Activated CD8-positive, alpha-beta memory T cell treated with anti-CD3 and anti-CD28 coated beads for 24 hours (primary cell): Measurements from ENCODE around the gene LPCAT1.

Experiments
- DNase-seq: peaks from one replicate; pipeline ENCODE4 v3.0.0-alpha.2; 2020

Gene LPCAT1

DNA sequence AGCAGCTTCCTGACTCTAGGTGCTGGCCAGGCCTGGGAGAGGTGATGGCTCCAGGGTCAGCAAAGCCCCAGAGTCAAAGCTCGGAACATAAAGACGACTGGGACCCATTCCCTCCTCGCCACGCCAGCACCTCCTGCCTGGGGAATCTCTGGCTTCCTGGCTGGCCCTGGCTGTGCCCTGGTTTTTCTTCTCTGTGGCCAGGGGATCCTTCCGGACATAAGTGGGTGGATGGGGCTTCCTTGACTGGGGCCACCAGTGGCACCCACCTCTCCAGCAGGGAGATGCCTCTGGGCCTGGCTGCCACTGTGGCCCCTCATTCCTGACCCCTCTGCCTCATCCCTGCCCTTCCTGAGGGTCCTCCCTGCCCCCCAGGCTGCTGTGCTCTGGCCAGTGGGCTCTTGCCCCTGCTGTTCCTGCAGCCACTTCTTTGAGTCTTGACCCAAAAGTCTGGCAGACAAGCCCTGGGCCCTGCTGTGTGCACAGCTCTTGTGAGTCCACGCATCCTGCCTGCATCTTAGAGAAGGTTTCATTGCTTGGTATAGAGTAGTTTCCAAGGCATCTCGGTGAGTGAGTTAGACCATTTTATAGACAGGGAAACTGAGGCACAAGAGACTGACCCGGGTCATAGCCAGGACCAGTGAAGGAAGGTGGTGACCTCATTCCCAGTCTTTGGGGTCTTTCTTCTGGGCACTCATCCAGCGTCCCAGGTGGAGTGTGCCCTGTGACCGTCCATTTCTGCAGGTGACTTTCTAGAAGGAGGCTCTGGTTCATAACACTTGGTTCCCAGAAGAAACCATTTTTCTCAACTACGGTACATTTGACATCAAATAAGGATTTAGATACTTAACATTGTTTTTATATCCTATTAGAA lies 17.3 kb upstream of the LPCAT1 start:
- DNase-seq = peak; percentile 47

GRCh38 chr5:1540166-1540565 lies 16.4 kb upstream of the LPCAT1 start:
- DNase-seq = peak; percentile 59

DNA sequence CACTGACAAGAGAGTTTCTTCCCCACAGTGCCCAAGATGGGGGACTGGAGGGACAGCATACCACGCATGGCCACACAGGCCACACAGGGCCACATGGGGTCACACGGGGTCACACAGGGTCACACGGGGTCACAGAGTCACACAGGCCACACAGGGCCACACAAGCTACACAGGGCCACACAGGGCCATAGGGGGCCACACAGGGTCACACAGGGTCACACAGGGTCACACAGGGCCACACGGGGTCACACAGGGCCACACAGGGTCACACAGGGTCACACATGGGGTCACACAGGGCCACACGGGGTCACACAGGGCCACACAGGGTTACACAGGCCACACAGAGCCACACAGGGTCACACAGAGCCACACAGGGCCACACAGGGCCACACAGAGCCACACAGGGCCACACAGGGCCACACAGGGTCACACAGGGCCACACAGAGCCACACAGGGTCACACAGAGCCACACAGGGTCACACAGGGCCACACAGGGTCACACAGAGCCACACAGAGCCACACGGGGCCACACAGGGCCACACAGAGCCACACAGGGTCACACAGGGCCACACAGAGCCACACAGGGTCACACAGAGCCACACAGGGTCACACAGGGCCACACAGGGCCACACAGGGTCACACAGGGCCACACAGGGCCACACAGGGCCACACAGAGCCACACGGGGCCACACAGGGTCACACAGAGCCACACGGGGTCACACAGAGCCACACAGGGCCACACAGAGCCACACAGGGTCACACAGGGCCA lies 15.8 kb upstream of the LPCAT1 start:
- peak; percentile 53 for DNase-seq

- DNase-seq = peak; percentile 40
Measured at GRCh38 chr5:1538741-1539392, 15.1 kb upstream of the LPCAT1 start.

DNA sequence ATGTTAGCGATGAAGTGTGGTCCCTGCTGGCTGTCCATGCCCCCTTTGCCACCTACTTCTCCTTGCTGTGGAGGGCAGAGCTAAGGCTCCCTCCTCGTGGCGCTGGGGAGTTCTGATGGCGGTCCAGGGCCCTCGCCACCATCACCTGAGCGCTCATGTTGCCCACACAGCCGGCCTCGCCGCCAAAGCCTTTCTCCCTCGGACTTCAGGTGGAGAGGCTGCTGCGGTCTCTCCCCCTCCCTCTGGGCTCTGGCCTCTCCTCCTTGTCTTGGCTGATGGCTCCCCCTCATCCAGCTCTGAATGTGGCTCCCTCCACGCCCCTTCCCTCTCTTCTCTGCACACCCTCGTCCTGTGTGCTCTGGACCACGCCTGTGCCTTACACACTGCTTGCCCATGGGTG lies 14.5 kb upstream of the LPCAT1 start:
- DNase-seq = peak; percentile 43

DNA sequence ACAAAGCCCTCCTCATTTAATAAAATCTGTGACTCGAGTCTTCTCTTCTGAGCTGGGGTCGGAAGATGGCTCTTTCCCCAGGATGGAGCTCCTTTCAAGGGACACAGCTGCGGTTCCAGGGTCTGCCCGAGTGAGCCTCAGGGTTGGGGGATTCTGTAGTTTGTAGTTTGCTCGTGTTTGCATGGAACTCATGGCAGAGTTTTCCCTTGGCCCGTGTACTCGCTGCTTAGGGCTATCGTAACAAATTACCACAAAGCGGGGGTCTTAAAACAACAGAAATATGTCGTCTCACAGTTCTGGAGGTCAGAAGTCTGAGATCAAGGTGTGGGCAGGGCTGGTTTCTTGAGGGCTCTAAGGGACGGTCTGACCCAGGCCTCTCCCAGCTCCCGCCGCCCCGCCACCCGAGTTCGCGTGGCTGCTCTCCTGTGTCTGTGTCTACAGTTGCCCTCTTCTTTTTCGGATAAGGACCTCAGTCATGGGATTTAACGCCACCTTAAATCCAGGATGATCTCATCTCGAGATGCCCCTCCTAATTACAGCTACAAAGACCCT lies 13.9 kb upstream of the LPCAT1 start:
- peak; percentile 47 for DNase-seq

DNA sequence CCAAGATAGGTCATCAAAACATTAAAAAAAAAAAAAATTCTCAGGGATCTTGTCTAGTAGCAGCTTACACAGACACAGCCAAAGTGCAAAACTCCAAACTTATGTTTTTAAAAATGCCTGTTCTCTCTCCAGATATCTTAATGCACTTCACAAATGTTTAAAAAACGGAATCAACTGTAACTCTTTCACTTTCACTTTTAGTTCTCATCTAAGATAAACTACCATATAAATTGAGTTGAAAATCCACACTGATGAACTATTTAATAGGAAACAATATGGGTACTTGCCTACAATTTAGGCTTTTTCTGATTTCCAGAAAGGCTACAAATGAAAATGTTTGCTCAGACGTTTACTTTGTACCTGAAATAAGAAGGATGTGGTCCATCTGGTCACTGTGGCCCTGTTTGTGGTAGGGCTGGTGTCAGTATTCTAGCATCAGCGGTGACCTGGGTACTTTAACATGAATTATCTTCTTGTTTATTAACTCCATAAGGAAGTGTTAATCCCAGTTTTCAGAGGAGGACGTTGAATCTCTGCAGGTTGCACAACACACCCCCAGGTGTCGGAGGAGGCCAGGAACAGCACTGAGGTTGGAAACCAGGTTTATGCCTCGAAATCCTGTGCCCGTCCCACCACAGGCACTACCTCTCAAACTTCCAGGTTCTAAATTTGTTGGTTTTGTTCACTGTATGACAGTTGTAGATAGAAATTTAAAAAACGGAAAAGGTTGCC lies 13.3 kb upstream of the LPCAT1 start:
- peak; percentile 54 for DNase-seq

DNA sequence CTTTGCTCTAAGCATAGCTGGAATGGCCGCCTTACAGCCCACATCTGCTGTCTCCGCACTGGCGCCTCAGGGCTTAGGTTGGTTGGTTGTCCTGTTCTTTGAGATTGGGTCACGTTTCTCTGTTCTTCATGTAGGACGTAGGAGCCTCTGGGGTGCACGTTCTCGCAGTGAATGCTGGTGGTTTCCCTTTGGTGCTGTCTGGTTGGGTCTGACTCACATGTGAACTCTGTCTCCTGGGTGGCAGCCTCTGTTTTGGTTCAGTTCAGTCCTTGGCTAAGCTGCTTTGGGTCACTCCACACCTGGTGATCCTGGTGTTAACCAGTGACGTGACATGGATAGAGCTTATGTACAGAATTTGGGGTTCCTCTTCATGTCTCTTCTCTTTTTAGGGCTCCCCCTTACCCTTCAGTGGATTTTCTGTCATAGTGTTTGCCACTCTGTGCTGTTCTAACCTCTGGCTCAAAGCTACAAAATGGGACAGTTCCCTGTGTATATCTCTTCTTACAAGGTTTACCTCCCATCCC lies 12.6 kb upstream of the LPCAT1 start:
- peak; percentile 82 for DNase-seq

DNA sequence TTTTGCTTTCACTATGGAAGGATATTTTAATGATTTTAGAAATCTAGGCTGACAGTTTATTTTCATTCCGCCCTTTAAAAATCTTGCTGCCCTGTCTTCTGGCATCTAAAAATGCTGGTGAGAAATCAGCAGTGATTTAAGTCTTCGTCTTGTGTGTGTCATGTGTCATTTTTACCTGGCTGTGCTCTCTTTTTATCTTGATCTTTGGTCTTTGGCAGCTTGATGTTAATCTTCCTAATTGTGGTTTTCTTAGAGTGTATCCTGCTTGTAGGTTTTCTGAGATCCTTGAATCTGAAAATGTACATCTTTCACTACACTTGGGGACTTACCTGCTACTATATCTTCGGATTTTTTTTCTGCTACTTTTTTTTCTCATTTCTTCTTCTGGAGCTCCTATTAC lies 11.9 kb upstream of the LPCAT1 start:
- DNase-seq = no peak

GRCh38 chr5:1532384-1532783 lies 8.6 kb upstream of the LPCAT1 start:
- no peak for DNase-seq

DNA sequence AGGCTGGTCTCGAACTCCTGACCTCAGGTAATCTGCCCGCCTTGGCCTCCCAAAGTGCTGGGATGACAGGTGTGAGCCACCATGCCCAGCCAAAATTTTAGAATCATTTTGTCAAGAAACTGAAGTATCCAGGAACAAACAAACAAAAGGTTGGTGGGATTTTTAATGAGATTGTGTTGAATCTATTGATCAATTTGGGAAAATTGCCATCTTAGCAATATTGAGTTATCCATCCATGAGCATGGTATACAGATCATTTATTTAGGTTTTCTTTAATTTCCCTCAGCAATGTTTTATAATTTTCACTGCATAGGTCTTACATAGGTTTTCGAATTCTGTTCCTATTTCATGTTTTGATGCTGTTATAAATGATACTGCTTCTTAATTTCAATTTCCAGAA lies 5.7 kb upstream of the LPCAT1 start:
- no peak for DNase-seq

- DNase-seq = peak; percentile 49
Measured at GRCh38 chr5:1527533-1528205, 3.9 kb upstream of the LPCAT1 start.

- peak; percentile 55 for DNase-seq
Measured at GRCh38 chr5:1526681-1527131, 2.9 kb upstream of the LPCAT1 start.

GRCh38 chr5:1526190-1526631 lies 2.5 kb upstream of the LPCAT1 start:
- DNase-seq = peak; percentile 51

- DNase-seq = peak; percentile 46
Measured at GRCh38 chr5:1525624-1526189, 1.9 kb upstream of the LPCAT1 start.

DNA sequence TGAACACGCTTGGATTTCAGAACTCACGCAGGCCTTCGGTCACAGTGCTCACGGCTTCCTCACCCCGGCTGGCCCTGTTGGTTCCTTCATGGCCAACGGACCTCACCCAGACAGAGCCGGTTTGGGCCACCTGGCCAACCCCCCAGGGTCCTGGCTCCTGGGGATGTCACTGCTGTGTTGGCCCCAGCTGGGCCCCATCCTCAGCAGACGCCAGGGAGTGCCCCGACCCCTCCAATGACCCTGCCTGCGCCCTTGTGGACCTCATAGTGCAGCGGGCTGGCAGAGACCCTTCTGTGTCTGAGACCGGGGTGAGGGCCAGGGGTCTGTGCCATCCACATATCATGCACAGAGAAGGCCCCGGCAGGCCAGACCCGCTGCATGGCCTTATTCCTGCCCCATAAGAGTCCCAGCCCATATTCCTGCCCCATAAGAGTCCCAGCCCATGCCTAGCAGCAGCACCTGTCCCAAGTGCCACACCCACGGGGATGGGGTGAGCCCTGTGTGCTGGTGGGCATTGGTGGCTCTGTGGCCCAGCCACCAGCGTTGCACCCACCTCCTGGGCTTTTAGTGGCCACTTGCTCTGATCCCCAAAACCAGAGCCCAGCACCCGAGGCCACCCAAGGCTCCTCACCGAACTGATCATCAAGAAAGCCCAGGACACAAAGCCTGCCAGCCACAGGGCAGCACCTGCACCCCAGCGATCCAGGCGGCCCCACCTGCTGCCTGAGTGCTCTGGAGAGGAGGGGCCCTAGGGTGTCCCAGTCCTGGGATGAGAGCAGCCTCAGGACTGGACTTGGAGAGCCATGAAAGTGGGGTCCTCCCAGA lies 1.3 kb upstream of the LPCAT1 start:
- peak; percentile 57 for DNase-seq

DNA sequence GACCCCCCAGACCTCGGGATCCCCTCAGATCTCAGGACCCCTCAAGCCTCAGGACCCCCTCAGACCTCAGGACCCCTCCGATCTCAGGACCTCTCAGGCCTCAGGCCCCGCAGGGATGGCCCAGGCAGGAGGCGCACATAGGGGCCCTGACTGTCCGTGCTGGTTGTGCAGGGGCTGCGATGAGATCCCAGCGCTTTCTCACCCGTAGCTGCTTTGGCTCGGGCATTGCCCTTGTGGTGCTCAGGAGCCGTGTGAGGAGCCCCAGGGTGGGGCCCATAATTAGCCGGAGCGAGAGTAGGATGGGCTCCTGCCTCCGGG lies 680 bp upstream of the LPCAT1 start:
- no peak for DNase-seq

GRCh38 chr5:1523480-1523792 lies 324 bp downstream of the LPCAT1 start:
- no peak for DNase-seq

GRCh38 chr5:1522601-1523479 lies 920 bp downstream of the LPCAT1 start:
- peak; percentile 71 for DNase-seq
